GM12865 (cell line): ENCODE measurements around the gene SCAP.

Experiments
- DNase-seq: peaks from one replicate; pipeline ENCODE4 v3.0.0; 2010; ENCODE audit warnings: low read depth
- H3K4me3 ChIP-seq: 2 replicates; pipeline ENCODE4 v1.5.1; 2011; ENCODE audit warnings: mild to moderate bottlenecking, low read depth, low read length, control low read depth
- TF ChIP-seq, protein P1 (sequence below): IDR thresholded peaks from 2 replicates; pipeline ENCODE4 v1.5.1; 2011; ENCODE audit warnings: low read length, control low read depth, low read depth, inconsistent platforms; ENCODE audit not compliant: insufficient read depth; ENCODE audit errors: missing control alignments

The SCAP gene

DNA sequence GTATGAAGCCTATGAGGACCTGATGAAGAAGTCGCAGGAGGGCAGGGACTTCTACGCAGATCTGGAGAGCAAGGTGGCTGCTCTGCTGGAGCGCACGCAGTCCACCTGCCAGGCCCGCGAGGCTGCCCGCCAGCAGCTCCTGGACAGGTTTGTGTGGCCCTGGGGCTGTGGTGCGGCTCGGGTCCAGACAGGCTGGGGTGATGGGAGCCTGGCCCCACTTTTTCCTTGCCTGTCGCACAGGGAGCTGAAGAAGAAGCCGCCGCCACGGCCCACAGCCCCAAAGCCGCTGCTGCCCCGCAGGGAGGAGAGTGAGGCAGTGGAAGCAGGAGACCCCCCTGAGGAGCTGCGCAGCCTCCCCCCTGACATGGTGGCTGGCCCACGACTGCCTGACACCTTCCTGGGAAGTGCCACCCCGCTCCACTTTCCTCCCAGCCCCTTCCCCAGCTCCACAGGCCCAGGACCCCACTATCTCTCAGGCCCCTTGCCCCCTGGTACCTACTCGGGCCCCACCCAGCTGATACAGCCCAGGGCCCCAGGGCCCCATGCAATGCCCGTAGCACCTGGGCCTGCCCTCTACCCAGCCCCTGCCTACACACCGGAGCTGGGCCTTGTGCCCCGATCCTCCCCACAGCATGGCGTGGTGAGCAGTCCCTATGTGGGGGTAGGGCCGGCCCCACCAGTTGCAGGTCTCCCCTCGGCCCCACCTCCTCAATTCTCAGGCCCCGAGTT, 65.9 kb downstream of the SCAP start:
- no peak for DNase-seq
- TF ChIP-seq, protein P1, sequence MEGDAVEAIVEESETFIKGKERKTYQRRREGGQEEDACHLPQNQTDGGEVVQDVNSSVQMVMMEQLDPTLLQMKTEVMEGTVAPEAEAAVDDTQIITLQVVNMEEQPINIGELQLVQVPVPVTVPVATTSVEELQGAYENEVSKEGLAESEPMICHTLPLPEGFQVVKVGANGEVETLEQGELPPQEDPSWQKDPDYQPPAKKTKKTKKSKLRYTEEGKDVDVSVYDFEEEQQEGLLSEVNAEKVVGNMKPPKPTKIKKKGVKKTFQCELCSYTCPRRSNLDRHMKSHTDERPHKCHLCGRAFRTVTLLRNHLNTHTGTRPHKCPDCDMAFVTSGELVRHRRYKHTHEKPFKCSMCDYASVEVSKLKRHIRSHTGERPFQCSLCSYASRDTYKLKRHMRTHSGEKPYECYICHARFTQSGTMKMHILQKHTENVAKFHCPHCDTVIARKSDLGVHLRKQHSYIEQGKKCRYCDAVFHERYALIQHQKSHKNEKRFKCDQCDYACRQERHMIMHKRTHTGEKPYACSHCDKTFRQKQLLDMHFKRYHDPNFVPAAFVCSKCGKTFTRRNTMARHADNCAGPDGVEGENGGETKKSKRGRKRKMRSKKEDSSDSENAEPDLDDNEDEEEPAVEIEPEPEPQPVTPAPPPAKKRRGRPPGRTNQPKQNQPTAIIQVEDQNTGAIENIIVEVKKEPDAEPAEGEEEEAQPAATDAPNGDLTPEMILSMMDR: no peak
- H3K4me3 ChIP-seq: no peak overlapping the region

DNA sequence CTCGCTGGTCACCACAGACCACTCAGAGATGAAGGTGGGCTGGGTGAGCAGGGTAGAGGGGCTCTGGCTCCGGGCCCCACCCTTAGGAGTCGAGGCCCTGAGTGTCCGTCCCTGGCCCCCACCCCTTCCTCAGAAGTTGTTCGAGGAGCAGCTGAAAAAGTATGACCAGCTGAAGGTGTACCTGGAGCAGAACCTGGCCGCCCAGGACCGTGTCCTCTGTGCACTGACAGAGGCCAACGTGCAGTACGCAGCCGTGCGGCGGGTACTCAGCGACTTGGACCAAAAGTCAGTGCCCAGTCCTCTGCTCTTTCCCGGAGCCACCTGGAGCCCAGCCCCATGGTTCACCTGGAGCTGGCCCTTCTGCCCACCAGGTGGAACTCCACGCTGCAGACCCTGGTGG, 66.5 kb downstream of the SCAP start:
- no peak for DNase-seq
- H3K4me3 ChIP-seq: no peak overlapping the region
- TF ChIP-seq, protein P1: no peak

DNA sequence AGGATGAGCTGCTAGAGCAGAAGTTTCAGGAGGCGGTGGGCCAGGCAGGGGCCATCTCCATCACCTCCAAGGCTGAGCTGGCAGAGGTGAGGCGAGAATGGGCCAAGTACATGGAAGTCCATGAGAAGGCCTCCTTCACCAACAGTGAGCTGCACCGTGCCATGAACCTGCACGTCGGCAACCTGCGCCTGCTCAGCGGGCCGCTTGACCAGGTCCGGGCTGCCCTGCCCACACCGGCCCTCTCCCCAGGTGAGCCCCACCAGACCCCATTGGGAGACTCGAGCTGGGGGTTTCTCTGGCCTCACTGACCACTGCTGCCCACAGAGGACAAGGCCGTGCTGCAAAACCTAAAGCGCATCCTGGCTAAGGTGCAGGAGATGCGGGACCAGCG, 66.9 kb downstream of the SCAP start:
- TF ChIP-seq, protein P1: no peak
- DNase-seq: no peak
- H3K4me3 ChIP-seq: no peak overlapping the region

DNA sequence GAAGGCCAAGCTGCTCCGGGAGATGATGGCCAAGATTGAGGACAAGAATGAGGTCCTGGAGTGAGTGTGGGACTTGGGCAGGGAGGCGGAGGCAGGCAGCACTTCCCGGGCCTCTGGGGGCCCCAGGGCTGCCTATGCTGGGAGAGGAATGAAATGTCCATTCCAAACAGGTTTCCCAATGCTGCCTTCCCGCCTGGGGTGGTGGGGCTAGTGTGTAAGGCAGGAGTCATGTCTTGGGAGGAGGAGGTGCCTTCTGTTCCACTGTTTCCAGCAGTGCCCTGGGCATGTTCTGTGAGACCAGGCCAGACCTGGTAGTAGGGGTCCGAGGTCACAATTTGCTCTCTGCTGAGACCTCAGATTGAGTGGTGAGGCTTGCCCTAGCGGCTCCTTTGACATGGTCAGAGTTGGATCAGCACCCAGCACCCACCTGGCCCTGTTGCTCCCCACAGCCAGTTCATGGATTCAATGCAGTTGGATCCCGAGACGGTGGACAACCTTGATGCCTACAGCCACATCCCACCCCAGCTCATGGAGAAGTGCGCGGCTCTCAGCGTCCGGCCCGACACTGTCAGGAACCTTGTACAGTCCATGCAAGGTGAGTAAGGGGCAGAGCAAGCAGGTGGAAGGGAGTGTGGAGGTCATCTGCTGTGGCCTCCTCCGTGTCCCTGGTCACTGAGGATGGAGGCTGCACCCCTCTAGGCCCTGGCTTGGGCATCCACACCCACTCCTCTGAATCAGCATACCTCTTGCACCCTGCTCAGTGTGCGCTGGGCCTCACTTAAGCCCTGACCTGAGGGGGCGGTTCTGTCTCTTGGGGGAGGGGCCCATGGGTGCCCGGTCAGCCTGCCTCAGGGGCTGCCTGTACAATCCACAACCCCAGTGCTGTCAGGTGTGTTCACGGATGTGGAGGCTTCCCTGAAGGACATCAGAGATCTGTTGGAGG, 67.6 kb downstream of the SCAP start:
- no peak overlapping the region for H3K4me3 ChIP-seq
- TF ChIP-seq, protein P1: no peak
- DNase-seq: no peak

DNA sequence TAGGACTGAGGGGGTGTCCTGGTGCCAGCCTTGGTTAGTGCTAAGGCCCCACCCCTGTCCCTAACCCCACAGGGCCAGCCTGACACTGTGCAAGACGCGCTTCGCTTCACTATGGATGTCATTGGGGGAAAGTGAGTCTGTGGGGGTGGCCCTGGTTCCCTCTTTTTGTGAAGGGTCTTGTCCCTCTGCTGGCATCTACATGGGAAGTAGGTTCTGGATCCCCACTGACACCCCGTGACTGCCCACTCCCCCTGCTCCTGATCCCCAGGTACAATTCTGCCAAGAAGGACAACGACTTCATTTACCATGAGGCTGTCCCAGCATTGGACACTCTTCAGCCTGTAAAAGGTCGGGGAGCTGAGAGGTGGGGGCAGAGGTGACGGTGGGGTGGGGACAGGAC, 68.5 kb downstream of the SCAP start:
- TF ChIP-seq, protein P1: no peak
- no peak overlapping the region for H3K4me3 ChIP-seq
- DNase-seq: no peak

DNA sequence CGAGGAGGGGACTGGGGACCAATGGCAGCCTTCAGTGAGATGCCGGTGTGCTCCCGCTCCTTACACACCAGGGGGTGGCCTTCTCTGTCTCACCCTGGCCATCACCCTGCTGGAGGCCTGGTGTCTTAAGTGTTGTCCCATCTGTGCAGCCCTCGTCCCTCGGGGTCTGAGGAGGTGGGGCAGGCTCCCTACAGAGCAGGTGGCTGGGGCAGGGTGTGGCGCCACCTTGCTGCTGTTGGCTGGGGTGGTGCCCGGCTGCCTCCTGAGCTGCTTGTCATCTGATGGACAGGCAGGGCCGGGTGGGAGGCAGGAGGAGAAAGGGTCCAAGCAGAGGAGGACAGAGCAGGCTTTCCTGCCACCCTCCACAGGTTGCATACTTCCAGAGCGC, 69.0 kb downstream of the SCAP start:
- no peak for DNase-seq
- TF ChIP-seq, protein P1: no peak
- H3K4me3 ChIP-seq: no peak overlapping the region
